GM21367 (cell line): ENCODE results near the gene ALKBH4.
"Not testable (repeated sequence)": the region's sequence is repeated elsewhere in the genome, so short reads cannot be mapped to it uniquely, and the experiment has no call there.

Experiments
- ATAC-seq: cut with Tn5 transposase; IDR thresholded peaks from one replicate; pipeline ENCODE4 v1.9.1; 2021; ENCODE audit not compliant: unreplicated experiment

ALKBH4 gene

DNA sequence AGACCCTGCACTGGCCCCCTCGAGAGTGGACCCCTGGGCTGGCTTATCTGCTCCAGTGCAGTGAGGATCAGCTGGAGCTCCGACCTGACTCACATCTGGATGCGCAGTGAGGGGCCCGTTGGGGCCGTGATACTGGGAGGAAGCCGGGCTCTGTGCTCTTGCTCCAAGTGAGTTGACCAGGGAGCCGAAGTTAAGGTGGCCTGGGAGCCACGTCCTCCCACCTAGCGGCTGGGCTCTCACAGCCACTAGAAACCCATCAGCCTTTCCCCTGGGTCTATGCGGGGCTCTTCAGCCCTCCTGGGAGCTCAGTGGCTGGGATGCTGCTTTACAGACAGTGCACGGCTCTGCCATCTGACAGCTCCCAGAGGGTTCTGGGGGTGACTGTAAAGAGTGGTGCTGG lies 9.1 kb downstream of the ALKBH4 start:
- no peak for ATAC-seq

DNA sequence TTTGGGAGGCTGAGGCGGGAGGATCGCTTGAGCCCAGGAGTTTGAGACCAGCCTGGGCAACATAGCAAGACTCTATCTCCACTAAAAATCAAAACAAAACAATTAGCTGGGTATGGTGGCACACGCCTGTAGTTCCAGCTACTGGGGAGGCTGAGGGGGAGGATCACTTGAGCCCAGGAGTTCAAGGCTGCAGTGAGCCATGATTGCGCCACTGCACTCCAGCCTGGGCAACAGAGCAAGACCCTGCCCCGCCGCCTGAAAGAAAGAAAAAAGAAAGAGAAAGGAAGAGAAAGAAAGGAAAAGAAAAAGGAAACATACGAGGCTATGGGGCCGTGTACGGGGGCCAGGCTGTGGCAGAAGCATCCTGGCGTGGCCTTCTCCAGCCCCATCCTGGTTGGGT lies 9.7 kb downstream of the ALKBH4 start:
- not testable (repeated sequence) for ATAC-seq

DNA sequence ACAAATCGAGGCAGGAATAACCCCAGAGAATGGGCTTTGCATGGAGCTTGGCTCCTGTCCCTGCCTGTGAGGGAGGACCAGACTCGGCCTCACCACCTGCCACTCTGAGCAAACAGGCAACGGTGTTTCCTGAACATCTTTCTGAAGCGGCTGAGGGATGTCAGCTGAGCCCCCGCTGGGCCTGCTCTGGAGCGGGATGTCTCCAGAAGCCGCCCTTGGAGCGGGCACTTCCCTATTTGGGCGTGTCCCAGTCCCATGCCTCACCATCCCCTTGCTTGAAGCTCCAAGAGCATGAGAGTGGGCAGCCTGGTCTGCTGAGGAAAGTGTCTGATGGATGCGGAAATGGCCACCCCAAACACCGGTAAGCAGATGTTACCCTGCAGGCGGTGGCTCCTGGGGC lies 10.2 kb downstream of the ALKBH4 start:
- no peak for ATAC-seq

DNA sequence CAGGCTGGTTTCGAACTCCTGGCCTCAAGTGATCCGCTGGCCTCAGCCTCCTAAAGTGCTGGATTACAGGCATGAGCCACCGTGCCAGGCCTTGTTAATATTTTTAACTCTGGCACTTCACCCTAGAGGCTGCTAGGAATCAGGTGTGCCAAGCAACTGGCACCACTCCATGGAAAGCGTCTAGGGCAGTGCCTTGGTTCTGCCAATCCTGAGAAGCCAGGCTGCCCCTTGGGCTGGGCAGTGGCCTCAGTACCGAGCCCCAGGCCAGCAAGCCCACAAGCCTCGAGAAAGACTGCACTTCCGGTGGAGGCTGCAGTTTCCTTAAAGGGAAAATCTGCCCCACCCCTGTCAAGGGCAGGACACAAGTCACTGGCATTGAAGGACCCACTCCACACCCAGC lies 11.3 kb downstream of the ALKBH4 start:
- no peak for ATAC-seq

DNA sequence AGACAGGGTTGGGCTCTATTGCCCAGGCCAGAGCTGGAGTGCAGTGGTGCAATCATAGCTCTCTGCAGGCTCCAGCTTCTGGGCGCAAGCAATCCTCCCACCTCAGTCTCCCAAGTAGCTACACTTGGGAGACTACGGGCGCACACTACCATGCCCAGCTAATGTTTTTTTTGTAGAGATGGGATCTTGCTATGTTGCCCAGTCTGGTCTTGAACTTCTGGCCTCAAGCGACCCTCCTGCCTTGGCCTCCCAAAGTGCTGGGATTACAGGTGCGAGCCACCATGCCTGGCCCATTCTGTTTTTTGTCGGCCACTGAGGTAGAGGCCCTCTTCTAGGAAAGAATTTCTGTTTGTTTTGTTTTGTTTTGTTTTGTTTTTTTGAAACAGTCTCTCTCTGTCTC lies 12.2 kb downstream of the ALKBH4 start:
- ATAC-seq = no peak

DNA sequence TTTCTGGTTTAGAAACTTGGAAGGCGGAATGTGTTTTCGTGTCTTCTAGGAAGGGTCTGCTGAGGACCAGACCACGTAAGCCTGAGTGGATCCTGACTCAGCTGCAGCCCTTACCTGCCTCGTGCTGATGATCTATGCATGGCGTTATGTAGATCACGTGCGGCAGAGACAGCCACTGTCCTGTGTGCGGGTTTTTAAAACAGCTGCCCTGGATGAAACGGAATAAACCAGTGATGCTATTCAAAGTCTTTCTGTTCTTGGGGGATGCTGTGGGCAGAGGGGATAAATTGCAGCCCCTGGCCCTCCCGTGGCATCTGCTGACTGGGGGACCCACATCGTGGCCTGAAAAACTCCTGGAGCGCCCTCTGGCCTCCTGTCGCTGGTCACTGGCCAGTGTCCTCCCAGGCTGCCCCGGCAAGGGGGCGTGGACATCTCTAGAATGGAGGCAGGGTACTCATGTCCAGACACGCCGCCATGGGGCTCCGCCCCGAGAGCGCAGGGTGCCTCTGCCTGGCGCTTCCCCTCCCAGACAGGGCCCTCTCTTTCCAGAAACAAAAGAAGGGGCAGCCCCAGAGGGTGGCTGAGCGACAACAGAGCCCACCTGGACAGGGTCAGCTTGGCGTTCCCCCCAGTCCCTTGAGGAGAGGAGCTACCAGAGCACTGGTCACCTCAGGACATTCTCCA lies 13.2 kb downstream of the ALKBH4 start:
- no peak for ATAC-seq

DNA sequence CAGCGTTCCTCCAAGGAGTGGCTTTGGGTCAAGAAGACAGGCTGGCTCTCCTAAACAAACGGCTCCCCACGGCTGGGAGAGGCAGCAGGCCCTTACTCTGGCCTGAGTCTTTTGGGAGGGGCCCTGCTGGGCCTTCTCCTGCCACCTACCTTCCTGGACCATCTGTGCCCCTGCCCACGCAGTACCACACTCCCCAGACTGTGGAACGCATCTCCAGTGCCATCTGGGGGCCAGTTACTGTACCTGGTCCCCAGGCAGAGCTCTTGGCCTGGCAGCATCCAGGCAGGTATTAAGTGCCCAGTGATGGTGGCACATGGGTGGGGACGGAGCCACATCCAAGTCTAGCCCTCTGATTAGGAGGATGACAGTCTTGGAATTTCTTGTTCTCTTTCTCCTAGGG lies 14.4 kb downstream of the ALKBH4 start:
- ATAC-seq = no peak

DNA sequence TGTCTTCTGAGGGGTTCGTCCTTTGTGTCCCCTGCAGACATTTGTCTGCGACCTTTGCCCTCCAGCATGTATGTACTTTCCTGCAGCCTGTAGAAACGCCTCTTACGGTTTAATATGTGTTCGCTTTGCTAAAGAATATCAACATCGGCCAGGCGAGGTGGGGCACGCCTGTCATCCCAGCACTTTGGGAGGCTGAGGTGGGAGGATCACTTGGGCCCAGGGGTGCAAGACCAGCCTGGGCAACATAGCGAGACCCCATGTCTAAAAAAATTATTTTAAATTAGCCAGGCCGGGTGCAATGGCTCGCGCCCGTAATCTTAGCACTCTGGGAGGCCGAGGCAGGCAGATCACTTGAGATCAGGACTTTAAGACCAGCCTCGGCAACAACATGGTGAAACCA lies 15.5 kb downstream of the ALKBH4 start:
- no peak for ATAC-seq

DNA sequence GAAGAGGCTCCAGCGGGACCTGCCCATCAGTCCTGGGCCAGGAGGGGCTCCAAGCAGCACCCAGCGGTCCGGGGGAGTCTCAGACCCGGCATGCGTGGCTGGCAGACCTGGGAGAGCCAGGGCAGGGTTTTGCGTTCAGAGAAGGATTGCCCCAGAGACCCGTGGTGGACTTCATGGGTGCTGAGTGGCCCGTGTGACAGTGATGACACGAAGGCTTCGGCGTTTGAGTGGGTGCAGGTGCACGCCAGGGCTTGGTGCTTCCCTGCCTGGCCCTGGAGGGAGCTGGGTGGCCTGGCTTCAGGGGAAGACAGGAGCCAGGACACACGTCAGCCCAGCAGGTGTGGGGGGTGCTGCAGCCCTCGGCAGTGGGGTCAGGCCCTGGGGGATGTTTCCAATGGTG lies 17.4 kb downstream of the ALKBH4 start:
- no peak for ATAC-seq

DNA sequence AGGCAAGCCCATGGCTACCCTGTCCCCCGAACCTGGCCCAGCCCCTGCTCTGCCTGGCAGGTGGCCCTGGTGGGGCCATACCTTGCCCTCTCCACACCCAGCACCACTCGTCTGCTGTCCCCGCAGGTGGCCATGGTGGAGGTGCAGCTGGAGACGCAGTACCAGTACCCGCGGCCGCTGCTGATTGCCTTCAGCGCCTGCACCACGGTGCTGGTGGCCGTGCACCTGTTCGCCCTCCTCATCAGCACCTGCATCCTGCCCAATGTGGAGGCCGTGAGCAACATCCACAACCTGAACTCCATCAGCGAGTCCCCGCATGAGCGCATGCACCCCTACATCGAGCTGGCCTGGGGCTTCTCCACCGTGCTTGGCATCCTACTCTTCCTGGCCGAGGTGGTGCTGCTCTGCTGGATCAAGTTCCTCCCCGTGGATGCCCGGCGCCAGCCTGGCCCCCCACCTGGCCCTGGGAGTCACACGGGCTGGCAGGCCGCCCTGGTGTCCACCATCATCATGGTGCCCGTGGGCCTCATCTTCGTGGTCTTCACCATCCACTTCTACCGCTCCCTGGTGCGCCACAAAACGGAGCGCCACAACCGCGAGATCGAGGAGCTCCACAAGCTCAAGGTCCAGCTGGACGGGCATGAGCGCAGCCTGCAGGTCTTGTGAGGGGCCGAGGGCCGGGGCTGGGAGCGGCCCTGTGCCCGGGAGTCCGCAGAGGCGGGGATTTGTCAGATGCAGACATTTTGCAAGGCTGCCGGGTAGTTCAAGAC lies 18.1 kb downstream of the ALKBH4 start:
- no peak for ATAC-seq

DNA sequence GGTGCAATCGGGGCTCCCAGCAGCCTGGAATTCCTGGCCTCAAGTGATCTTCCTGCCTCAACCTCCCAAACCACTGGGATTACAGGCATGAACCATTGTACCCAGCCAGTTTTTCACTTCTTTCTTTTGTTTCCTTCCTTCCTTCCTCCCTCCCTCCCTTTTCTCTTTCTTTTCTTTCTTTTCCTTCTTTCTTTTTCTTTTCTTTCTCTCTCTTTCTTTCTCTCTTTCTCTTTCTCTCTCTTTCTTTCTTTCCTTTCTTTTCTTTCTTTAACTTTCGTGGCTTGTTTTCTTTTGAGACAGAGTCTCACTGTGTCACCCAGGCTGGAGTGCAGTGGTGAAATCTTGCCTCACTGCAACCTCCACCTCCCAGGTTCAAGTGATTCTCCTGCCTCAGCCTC lies 19.0 kb downstream of the ALKBH4 start:
- no peak for ATAC-seq

DNA sequence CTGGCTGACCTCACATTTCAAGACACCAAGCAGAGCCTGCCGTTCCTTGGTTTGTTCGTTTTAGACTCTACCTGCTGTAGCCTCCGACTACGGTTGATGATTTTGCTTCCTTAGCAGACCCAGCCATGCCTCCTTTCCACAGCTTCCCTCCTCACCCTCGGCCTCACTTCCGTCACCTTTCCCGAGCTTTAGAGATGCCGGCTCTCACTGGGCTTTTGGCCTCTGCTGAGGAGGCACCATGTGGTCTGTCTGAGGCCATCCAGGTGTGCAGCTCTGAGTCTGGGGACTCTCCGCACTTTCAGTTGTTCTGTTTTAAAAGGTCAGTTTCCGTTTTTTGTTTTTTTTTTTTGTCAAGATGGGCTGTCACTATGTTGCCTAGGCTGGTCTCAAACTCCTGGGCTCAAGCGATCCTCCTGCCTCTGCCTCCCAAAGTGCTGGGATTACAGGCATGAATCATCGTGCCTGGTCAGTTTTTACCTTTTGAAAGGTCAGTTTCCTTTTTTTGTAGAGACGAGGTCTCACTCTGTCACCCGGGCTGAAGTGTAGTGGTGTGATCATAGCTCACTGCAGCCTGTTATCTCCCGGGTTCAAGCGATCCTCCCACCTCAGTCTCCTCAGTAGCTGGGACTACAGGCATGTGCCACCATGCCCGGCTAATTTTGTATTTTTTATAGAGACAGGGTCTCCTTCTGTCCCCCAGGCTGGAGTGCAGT lies 19.5 kb downstream of the ALKBH4 start:
- peak; percentile 33 for ATAC-seq

DNA sequence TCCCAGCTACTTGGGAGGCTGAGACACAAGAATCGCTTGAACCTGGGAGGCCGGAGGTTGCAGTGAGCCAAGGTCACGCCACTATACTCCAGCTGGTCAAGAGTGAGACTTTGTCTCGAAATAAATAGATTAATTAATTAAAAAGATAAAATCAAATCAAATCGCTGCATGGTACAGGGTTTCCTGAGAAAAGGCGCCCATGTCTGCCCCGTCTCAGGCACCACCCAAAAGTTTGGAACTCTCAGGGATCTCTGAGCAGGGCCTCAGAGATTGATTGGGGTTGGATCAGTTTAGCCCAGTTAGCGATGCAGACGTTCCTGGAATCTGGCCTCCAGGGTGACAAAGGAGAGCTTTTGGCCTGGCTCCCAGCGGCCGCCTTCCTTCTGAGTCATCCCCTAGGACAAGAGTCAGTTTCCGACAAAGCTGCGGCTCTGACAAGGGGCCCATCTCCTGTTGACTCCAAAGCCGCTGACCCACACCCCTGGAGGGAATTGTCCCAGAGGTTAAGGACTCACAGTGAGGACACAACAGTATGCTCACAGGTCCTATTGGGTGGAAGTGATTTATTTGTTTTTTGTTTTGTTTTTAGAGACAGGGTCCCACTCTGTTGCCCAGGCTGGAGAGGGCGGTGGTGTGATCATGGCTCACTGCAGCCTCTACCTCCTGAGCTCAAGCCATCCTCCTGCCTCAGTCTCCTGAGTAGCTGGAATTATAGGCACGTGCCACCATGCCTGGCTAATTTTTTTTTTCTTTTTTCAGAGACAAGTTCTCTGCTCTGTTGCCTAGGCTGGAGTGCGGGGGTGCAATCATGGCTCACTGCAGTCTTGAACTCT lies 24.5 kb downstream of the ALKBH4 start:
- no peak for ATAC-seq

DNA sequence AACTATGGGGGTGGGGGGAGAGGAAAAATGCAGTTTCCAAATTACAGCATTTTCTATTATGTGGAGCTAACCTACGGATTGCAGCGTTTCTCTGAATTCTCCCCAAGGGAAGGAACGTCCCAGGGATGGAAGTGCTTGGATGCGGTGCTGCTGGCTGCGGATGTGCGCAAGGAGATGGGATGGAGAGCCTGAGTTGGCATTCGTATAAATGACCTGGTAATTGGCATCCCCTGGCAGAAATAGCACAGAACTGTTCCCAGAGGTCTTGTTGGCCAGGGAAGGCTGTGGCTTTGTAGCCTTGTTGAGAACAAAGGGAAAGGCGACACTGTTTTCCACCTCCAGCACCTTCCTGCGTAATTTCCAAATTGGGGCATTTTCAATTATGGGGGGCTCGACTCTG lies 28.5 kb downstream of the ALKBH4 start:
- ATAC-seq = no peak

DNA sequence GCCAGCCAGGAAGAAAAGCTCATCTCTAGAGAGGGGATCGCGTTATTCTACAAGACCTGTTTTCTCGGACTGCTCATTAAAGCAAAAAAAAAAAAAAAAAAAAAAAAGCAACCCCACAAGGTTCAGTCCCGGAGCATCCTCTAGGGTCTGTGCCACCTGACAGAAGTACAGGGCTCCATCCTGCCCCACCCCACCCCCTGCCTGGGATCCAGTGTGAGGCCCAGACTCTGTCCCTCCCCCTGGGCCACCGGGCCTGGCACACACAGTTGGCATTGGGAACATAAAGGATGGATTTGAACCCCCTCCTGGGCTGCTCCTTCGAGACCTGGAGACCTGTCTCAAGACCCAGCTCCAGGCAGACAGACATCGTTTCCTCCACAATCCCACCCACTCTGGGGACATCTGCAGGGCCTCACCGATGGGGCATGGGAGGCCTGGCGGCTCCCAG lies 30.6 kb downstream of the ALKBH4 start:
- ATAC-seq = no peak

DNA sequence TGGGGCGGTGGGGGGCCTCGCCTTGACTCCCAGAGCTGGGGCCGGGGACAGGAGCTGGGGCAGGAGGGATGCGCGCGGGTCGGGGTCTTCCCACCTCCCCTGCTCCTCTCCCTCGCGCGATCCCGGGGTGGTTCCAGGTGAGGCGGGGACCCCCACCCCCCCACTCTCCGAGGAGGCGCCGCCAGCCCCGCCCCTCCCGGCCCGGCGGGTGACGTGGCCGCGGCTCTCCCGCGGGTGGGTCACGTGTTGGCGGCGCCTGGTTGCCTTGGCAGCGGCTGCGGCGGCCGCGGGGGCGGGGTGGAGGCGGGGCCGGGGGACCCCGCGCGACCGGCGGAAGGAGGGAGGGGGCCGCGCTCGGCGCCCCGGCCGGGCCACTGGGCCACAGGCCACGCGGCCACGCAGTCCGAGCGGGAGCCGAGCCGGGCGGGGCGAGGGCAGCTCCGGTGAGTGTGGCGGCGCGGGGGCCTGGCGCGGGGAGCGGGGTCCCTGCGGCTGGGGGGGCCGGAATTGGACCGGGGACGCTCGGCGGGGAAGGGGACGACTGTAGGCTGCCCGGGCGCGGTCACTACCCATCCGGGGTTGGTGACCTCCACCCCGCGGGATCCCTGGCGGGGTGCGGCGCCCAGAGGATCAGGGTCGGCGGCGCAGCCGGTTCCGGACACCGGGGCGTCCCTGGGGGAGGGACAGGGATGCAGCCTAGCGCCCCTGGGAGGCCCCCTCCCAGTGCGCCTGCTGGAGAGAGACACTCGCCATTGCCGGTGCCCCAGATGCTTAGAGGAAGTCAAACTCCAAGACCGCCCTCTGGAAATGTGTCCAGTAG lies 31.2 kb downstream of the ALKBH4 start, which contains the start of gene ORAI2:
Gene ORAI2, plus strand, starts transcription at position 357 of the 820 bp plus-strand sequence. CDS start 5,382 bp downstream, outside the sequence.
- ATAC-seq = peak; percentile 42

DNA sequence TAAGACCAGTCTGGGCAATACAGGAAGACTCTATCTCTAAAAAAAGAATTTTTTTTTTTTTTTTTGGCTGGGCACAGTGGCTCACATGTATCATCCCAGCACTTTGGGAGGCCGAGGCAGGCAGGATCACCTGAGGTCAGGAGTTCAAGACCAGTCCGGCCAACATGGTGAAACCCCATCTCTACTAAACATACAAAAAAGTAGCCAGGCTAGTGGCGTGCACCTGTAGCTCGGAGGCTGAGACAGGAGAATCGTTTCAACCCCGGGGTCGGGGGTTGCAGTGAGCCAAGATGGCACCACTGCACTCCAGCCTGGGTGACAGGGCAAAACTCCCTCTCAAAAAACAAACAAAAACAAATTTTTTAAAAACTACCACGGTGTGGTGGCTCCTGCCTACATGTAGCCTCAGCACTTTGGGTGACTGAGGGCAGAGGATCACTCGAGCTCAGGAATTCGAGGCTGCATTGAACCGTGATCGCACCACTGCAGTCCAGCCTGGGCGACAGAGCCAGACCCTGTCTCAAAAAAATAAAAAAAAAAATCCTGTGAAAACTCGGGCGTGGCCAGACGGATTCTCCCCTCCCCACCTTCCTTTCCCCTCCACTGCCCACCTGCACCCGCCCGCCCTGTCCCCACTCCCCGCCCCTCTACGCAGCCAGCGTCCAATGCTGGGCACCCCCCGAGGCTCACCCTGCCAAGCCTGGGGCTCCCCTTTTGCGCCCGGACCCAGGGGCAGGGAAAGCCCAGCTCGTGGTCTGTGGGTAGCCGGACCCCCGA lies 32.0 kb downstream of the ALKBH4 start:
- peak; percentile 21 for ATAC-seq

DNA sequence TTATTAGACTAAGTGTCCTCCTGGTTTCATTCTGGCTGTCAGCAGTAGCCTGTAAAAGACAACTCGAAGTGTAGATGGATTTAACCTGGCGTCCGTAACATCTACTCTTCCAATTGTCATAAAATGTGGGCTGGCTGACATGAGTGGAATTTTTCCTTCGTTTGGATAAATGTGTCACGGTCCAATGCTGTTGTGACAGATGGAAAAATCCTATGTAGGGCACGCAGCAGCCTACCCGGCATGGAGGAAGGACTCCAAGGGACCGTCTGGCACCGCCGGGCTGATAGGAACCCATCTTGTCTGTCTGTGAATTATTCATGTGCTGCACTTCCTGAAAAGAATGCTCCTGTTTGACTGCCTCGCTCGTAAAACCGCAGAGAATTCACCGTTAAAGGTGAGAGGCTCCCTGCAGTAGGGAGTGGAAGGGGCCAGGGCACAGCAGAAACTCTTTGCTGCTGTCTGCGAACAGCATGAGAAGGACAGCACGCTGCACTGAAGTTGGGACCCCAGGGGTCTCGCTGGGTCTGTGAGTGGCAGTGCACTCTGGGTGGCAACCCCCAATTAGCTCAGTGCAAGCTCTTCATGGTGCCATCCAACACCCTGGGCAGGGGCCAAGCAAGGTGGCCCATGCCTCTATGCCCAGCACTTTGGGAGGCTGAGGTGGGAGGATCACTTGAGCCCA lies 32.9 kb downstream of the ALKBH4 start:
- ATAC-seq = no peak
